HepG2 (cell line): ENCODE measurements around the gene ITGAE. TPM values are rescaled to one million over a fixed set of nuclear protein-coding genes. Genes with fewer than 3 reads are reported as not detected.

Source experiments
- ATF7-NPFF ChIP-seq: sonication (generic); formaldehyde crosslinking; IDR thresholded peaks from 2 replicates; pipeline ENCODE4 v1.8.1; 2023; ENCODE audit warnings: mild to moderate bottlenecking, low read depth, missing genetic modification reagents, moderate library complexity
- BHLHE40 ChIP-seq: IDR thresholded peaks from 2 replicates; pipeline ENCODE4 v1.6.1; 2011; ENCODE audit warnings: low read length, improper control_type of control experiment
- CBFB ChIP-seq: sonication (generic); formaldehyde crosslinking; IDR thresholded peaks from 2 replicates; pipeline ENCODE4 v1.4.0; 2020; ENCODE audit warnings: missing genetic modification reagents
- GTF3A ChIP-seq: sonication (generic); formaldehyde crosslinking; conservative IDR thresholded peaks from 2 replicates; pipeline ENCODE4 v1.4.0; 2020; ENCODE audit warnings: mild to moderate bottlenecking, missing genetic modification reagents
- HMG20A ChIP-seq: IDR thresholded peaks from 2 replicates; pipeline ENCODE4 v1.6.1; 2016; ENCODE audit warnings: borderline replicate concordance
- IRX3 ChIP-seq: sonication (generic); formaldehyde crosslinking; IDR thresholded peaks from 2 replicates; pipeline ENCODE4 v1.8.1; 2023; ENCODE audit warnings: mild to moderate bottlenecking, low read depth, missing genetic modification reagents, borderline replicate concordance
- NCOA1 ChIP-seq: sonication (generic); formaldehyde crosslinking; IDR thresholded peaks from 2 replicates; pipeline ENCODE4 v1.9.0; 2021; ENCODE audit warnings: missing genetic modification reagents
- NR2F2 ChIP-seq: IDR thresholded peaks from 2 replicates; pipeline ENCODE4 v1.6.1; 2012; ENCODE audit warnings: low read depth, inconsistent platforms, borderline replicate concordance
- POGZ ChIP-seq: sonication (generic); formaldehyde crosslinking; IDR thresholded peaks from 2 replicates; pipeline ENCODE4 v1.4.0; 2020; ENCODE audit warnings: mild to moderate bottlenecking, missing genetic modification reagents
- RARG ChIP-seq: sonication (generic); formaldehyde crosslinking; IDR thresholded peaks from 2 replicates; pipeline ENCODE4 v1.4.0; 2020; ENCODE audit warnings: low read depth, mild to moderate bottlenecking, missing genetic modification reagents
- SOX13 ChIP-seq, 3 experiments: fragments of 450-650 bp in 1 of 3; sonication (generic) in 1 of 3; formaldehyde crosslinking in 1 of 3; IDR thresholded peaks in 2 of 3; conservative IDR thresholded peaks in 1 of 3; 2 replicates each; pipeline versions ENCODE4 v1.5.0 to v1.6.1; 2016 to 2020; ENCODE audit warnings: antibody characterized with exemption in 1 of 3, mild to moderate bottlenecking in 1 of 3, missing compliant biosample characterization in 1 of 3, missing genetic modification reagents in 1 of 3, moderate library complexity in 1 of 3
- SP5 ChIP-seq: IDR thresholded peaks from 2 replicates; pipeline ENCODE4 v1.6.1; 2016; ENCODE audit warnings: low read depth, borderline replicate concordance
- ZMYM2 ChIP-seq: sonication (generic); formaldehyde crosslinking; IDR thresholded peaks from 2 replicates; pipeline ENCODE4 v1.8.0; 2022; ENCODE audit warnings: mild to moderate bottlenecking, missing genetic modification reagents
- ZNF143 ChIP-seq: sonication (generic); formaldehyde crosslinking; IDR thresholded peaks from 2 replicates; pipeline ENCODE4 v1.4.0; 2020; ENCODE audit warnings: missing genetic modification reagents
- ZNF230 ChIP-seq: sonication (generic); formaldehyde crosslinking; IDR thresholded peaks from 2 replicates; pipeline ENCODE4 v1.4.0; 2020; ENCODE audit warnings: mild to moderate bottlenecking, missing genetic modification reagents
- ZNF256 ChIP-seq: sonication (generic); formaldehyde crosslinking; conservative IDR thresholded peaks from 2 replicates; pipeline ENCODE4 v1.4.0; 2020; ENCODE audit warnings: missing genetic modification reagents
- ZNF768 ChIP-seq: sonication (generic); formaldehyde crosslinking; IDR thresholded peaks from 2 replicates; pipeline ENCODE4 v1.4.0; 2020; ENCODE audit warnings: missing genetic modification reagents
- polyA plus RNA-seq, 8 experiments: library from polyadenylated mRNA; depleted of rRNA in 3 of 8; stranded (reverse) in 7 of 8; unstranded in 1 of 8; fragments of >200 nt; fragmentation: Illumina TruSeq in 4 of 8; extraction: Trizol in 4 of 8; gene quantifications; 2 replicates each; pipeline versions ENCODE4 v1.2.1 to v1.2.3, GENCODE V29; 2011 to 2016; ENCODE audit warnings: low read depth in 4 of 8, missing spikeins in 1 of 8, mixed read lengths in 1 of 8; ENCODE audit not compliant: insufficient read depth in 1 of 8
- total RNA-seq, 5 experiments: library from RNA; depleted of rRNA; stranded (reverse); fragments of >200 nt; fragmentation: Illumina TruSeq; extraction: Trizol; gene quantifications; 2 replicates each; pipeline ENCODE4 v1.2.3, GENCODE V29; 2016; ENCODE audit warnings: low read depth in 1 of 5
- TF ChIP-seq, protein P1 (sequence below): sonication (generic); formaldehyde crosslinking; IDR thresholded peaks from 2 replicates; pipeline ENCODE4 v1.4.0; 2020; ENCODE audit warnings: missing genetic modification reagents, borderline replicate concordance
- TF ChIP-seq, protein P2 (sequence below): sonication (generic); formaldehyde crosslinking; IDR thresholded peaks from 2 replicates; pipeline ENCODE4 v1.8.0; 2022; ENCODE audit warnings: missing genetic modification reagents, mild to moderate bottlenecking, inconsistent platforms, borderline replicate concordance
- TF ChIP-seq, protein P3 (sequence below): sonication (generic); formaldehyde crosslinking; IDR thresholded peaks from 2 replicates; pipeline ENCODE4 v1.9.0; 2021; ENCODE audit warnings: missing genetic modification reagents, mild to moderate bottlenecking, borderline replicate concordance
- TF ChIP-seq, protein P4 (sequence below), 2 experiments: sonication (generic) in 1 of 2; formaldehyde crosslinking in 1 of 2; IDR thresholded peaks; 2 replicates each; pipeline versions ENCODE4 v1.5.1 to v1.6.1; 2011 to 2020; ENCODE audit warnings: borderline replicate concordance in 1 of 2, low read depth in 1 of 2, low read length in 1 of 2, mild to moderate bottlenecking in 1 of 2, missing genetic modification reagents in 1 of 2, moderate library complexity in 1 of 2

The ITGAE gene
- total and polyA plus RNA-seq, 2 of the 13 experiments (the other 11 are each of a cell fraction or from before 2014, with no cell fraction given), result 42.3 to 49.0 TPM

DNA sequence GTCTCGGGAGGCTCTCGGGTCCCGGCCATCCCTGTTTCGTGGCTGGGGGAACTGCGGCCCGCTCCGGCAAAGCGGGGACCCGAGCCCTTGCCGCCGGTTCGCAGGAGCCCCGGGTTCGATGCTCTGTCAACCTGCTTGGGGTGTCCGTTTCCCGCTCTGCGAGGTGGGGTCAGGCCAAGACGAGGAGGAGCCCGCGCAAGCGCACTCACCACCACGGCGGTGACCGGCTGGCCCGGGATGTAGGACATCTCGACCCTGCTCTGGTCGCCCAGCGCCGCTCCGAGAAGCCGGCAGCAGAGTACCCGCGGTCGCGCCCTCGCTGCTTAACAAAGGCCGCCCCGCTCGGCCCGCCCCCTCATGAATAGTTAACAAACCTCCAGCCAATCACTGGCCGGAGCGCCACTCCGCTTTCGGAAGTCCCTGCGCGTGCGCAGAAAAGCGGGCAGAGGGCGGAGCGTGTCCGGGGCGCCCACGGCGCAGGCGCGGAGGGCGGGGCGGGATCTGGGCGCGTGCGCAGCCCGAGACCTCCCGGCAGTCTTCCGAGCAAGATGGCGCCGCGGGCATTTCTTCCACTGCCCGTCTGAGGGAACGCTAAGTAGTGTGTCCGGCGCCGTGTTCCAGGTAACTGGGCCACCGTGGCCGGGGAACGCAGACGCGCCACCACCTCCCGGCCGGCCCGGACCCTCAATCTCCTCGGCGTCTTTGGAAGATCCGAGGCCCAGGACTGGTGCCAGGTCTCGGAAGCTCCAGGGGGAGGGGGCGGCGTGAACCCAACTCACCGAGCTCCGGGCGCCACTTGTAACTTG, 132.5 kb downstream of the ITGAE start, which contains the start of the genes EMC6 and TAX1BP3 (continued):
- TF ChIP-seq, protein P1, sequence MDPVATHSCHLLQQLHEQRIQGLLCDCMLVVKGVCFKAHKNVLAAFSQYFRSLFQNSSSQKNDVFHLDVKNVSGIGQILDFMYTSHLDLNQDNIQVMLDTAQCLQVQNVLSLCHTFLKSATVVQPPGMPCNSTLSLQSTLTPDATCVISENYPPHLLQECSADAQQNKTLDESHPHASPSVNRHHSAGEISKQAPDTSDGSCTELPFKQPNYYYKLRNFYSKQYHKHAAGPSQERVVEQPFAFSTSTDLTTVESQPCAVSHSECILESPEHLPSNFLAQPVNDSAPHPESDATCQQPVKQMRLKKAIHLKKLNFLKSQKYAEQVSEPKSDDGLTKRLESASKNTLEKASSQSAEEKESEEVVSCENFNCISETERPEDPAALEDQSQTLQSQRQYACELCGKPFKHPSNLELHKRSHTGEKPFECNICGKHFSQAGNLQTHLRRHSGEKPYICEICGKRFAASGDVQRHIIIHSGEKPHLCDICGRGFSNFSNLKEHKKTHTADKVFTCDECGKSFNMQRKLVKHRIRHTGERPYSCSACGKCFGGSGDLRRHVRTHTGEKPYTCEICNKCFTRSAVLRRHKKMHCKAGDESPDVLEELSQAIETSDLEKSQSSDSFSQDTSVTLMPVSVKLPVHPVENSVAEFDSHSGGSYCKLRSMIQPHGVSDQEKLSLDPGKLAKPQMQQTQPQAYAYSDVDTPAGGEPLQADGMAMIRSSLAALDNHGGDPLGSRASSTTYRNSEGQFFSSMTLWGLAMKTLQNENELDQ (CRISPR knock-in tag), result no peak
- TF ChIP-seq NCOA1 (CRISPR knock-in tag), result peak; percentile 92; the same call in 1 of the 2 replicates
- no peak; the same call in 1 of the 2 replicates for TF ChIP-seq RARG (CRISPR knock-in tag)
- no peak for TF ChIP-seq ZNF230
- TF ChIP-seq ZNF768 (CRISPR knock-in tag), result peak; percentile 39; the same call in 1 of the 2 replicates
- TF ChIP-seq SOX13 (IDR thresholded peaks at IDR 0.05), result no peak
- no peak for TF ChIP-seq SOX13 (CRISPR knock-in tag; conservative IDR thresholded peaks at IDR 0.05 in 1 of 2, IDR thresholded peaks at IDR 0.05 in 1 of 2)
- TF ChIP-seq NR2F2, result no peak
- TF ChIP-seq ZNF143 (CRISPR knock-in tag), result peak; percentile 84
- TF ChIP-seq IRX3 (CRISPR knock-in tag), result peak; percentile 33; the same call in 1 of the 2 replicates
- peak; percentile 15; the same call in 1 of the 2 replicates for TF ChIP-seq CBFB (CRISPR knock-in tag)
- TF ChIP-seq ZNF256, result peak; percentile 76
- TF ChIP-seq, protein P2, sequence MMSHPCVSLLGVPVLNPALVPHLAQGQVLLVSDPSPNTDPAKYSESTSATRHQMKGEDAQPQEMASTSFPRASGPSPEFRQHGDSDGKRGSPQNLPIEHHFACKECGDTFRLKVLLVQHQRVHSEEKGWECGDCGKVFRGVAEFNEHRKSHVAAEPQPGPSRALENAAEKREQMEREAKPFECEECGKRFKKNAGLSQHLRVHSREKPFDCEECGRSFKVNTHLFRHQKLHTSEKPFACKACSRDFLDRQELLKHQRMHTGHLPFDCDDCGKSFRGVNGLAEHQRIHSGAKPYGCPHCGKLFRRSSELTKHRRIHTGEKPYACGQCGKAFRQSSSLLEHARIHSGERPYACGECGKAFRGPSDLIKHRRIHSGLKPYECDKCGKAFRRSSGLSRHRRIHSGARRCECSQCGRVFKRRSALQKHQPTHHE (CRISPR knock-in tag), result no peak
- TF ChIP-seq HMG20A, result no peak
- no peak for TF ChIP-seq ATF7-NPFF (CRISPR knock-in tag)
- no peak for TF ChIP-seq POGZ (CRISPR knock-in tag)
- TF ChIP-seq SP5 (CRISPR knock-in tag), result no peak
- TF ChIP-seq GTF3A (CRISPR knock-in tag), result 0 out of 2 replicates have a peak, but pooled peaks have one; percentile 86
- TF ChIP-seq BHLHE40, result no peak
- TF ChIP-seq, protein P3, sequence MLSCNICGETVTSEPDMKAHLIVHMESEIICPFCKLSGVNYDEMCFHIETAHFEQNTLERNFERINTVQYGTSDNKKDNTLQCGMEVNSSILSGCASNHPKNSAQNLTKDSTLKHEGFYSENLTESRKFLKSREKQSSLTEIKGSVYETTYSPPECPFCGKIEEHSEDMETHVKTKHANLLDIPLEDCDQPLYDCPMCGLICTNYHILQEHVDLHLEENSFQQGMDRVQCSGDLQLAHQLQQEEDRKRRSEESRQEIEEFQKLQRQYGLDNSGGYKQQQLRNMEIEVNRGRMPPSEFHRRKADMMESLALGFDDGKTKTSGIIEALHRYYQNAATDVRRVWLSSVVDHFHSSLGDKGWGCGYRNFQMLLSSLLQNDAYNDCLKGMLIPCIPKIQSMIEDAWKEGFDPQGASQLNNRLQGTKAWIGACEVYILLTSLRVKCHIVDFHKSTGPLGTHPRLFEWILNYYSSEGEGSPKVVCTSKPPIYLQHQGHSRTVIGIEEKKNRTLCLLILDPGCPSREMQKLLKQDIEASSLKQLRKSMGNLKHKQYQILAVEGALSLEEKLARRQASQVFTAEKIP, result no peak
- TF ChIP-seq, protein P4, sequence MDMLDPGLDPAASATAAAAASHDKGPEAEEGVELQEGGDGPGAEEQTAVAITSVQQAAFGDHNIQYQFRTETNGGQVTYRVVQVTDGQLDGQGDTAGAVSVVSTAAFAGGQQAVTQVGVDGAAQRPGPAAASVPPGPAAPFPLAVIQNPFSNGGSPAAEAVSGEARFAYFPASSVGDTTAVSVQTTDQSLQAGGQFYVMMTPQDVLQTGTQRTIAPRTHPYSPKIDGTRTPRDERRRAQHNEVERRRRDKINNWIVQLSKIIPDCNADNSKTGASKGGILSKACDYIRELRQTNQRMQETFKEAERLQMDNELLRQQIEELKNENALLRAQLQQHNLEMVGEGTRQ (IDR thresholded peaks at IDR 0.05; ENCODE audit: low read depth, low read length), result no peak
- TF ChIP-seq, protein P4 (CRISPR knock-in tag; IDR thresholded peaks at IDR 0.05; ENCODE audit: borderline replicate concordance), result no peak
- peak; percentile 40; the same call in 1 of the 2 replicates for TF ChIP-seq ZMYM2 (CRISPR knock-in tag)
